Measurements from ENCODE around the gene JAM2.
"Not testable (repeated sequence)": the region's sequence is repeated elsewhere in the genome, so short reads cannot be mapped to it uniquely, and the experiment has no call there.

JAM2 gene

DNA sequence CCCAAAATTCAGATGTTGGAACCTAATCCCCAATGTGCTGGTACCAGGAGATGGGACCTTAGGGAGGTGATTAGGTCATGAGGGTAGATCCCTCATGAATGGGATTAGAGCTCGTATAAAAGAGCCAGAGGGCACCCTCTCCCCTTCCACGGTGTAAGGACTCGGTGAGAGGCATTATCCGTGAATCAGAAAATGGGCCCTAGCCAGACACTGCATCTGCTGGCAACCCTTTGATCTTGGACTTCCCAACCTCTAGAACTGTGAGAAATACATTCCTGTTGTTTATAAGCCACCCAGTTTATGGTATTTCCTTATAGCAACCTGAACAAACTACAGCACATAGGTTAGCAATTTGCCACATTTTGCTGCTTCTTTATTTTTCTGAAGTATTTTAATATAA is 14.5 kb upstream of the JAM2 start:
- H3K79me2 ChIP-seq (ENCODE audit: insufficient read depth, low read depth): no peaks in the 10 kb centered on the region
- H3K36me3 ChIP-seq (ENCODE audit: insufficient read depth): no peaks in the 10 kb centered on the region
- TF ChIP-seq, protein P1, sequence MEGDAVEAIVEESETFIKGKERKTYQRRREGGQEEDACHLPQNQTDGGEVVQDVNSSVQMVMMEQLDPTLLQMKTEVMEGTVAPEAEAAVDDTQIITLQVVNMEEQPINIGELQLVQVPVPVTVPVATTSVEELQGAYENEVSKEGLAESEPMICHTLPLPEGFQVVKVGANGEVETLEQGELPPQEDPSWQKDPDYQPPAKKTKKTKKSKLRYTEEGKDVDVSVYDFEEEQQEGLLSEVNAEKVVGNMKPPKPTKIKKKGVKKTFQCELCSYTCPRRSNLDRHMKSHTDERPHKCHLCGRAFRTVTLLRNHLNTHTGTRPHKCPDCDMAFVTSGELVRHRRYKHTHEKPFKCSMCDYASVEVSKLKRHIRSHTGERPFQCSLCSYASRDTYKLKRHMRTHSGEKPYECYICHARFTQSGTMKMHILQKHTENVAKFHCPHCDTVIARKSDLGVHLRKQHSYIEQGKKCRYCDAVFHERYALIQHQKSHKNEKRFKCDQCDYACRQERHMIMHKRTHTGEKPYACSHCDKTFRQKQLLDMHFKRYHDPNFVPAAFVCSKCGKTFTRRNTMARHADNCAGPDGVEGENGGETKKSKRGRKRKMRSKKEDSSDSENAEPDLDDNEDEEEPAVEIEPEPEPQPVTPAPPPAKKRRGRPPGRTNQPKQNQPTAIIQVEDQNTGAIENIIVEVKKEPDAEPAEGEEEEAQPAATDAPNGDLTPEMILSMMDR (conservative IDR thresholded peaks at IDR 0.05; ENCODE audit: low read depth, low read length): no peak
- H3K27me3 ChIP-seq (ENCODE audit: insufficient read depth, low read depth): no peaks in the 10 kb centered on the region
- no peak overlapping the region for H3K9ac ChIP-seq
- H2AFZ ChIP-seq (ENCODE audit: low read depth): no peak overlapping the region
- no peaks in the 10 kb centered on the region for H3K4me1 ChIP-seq (ENCODE audit: low read depth, poor library complexity, severe bottlenecking)
- H4K20me1 ChIP-seq (ENCODE audit: insufficient read depth): no peaks in the 10 kb centered on the region
- no peak overlapping the region for H3K4me3 ChIP-seq (IDR thresholded peaks at IDR 0.05; ENCODE audit: insufficient read depth, low read depth, low read length)
- H3K27ac ChIP-seq: no peak overlapping the region
- no peak overlapping the region for H3K4me2 ChIP-seq

DNA sequence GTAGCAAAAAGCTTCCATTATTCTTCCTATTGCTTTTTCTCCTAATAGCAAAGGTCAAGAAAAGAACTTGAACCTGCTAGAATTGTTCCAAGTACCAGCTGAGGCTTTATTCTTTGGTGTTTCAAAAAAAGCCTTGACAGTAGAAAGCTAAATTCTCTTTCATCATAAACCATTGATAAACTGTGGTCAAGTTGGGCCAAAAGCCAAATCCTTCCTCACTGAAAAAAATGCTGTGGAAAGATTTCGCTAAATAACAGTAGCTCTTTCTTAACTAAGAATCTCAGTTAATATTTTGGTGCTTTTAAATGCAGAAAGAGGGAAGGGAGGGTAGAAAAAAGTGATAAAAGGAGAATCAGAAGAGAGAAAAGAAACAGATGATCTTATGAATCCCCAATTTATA is 14.0 kb upstream of the JAM2 start:
- no peaks in the 10 kb centered on the region for H4K20me1 ChIP-seq (ENCODE audit: insufficient read depth)
- no peak overlapping the region for H2AFZ ChIP-seq (ENCODE audit: low read depth)
- no peak overlapping the region for H3K4me2 ChIP-seq
- H3K9ac ChIP-seq: no peak overlapping the region
- no peaks in the 10 kb centered on the region for H3K27me3 ChIP-seq (ENCODE audit: insufficient read depth, low read depth)
- H3K4me1 ChIP-seq (ENCODE audit: low read depth, poor library complexity, severe bottlenecking): no peaks in the 10 kb centered on the region
- no peak overlapping the region for H3K4me3 ChIP-seq (IDR thresholded peaks at IDR 0.05; ENCODE audit: insufficient read depth, low read depth, low read length)
- no peaks in the 10 kb centered on the region for H3K79me2 ChIP-seq (ENCODE audit: insufficient read depth, low read depth)
- H3K36me3 ChIP-seq (ENCODE audit: insufficient read depth): no peaks in the 10 kb centered on the region
- H3K27ac ChIP-seq: no peak overlapping the region
- TF ChIP-seq, protein P1 (conservative IDR thresholded peaks at IDR 0.05; ENCODE audit: low read depth, low read length): no peak

DNA sequence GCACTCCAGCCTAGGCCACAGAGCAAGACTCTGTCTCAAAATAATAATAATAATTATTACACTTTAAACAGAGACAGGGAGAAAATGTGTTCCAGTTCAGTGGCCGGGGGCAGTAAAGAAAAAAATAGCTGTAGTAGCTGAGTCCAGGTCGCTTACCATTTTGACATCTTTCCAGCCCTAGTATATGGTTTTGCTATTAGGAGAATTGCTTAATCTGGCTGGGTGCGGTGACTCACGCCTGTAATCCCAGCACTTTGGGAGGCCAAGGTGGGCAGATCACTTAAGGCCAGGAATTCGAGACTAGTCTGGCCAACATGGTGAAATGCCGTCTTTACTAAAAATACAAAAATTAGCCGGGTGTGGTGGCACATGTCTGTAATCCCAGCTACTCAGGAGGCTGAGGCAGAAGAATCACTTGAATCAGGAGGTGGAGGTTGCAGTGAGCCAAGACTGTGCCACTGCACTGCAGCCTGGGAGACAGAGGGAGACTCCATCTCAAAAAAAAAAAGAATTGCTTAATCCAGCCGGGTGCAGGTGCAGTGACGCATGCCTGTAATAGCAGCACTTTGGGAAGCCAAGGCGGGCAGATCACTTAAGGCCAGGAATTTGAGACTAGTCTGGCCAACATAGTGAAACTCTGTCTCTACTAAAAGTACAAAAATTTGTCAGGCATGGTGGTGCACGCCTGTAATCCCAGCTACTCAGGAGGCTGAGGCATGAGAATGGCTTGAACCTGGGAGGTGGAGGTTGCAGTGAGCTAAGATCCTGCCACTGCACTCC is 13.1 kb upstream of the JAM2 start:
- H3K4me2 ChIP-seq; H3K4me3 ChIP-seq (IDR thresholded peaks at IDR 0.05; ENCODE audit: insufficient read depth, low read depth, low read length); H3K36me3 ChIP-seq (ENCODE audit: insufficient read depth); H3K9ac ChIP-seq; H3K27ac ChIP-seq; H4K20me1 ChIP-seq (ENCODE audit: insufficient read depth); H2AFZ ChIP-seq (ENCODE audit: low read depth); H3K4me1 ChIP-seq (ENCODE audit: low read depth, poor library complexity, severe bottlenecking); H3K79me2 ChIP-seq (ENCODE audit: insufficient read depth, low read depth); H3K27me3 ChIP-seq (ENCODE audit: insufficient read depth, low read depth): not testable (repeated sequence)

DNA sequence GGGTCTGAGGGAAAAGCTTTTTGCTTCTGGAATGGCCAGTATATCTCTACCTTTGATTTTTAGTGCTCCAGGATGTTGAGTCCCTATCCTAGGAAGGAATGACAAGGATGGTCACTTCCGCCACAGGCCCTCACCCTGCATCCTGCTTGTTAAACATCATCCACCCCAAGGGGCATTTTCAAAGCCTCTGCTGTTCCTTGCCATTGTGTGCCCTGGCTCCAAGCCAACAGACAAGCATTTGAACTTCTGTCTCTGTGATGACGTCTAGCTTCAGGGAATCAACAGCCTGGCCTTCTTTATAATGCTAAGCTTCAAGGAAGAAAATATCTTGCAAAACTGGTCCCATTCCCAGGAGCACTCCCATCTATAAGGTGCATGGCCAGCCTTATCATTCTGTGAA is 12.3 kb upstream of the JAM2 start:
- Histone ChIP-seq H3K4me2 (no peak overlapping the region), H3K79me2 (ENCODE audit: insufficient read depth, low read depth) (no peaks in the 10 kb centered on the region)
- TF ChIP-seq, protein P1 (conservative IDR thresholded peaks at IDR 0.05; ENCODE audit: low read depth, low read length): no peak

DNA sequence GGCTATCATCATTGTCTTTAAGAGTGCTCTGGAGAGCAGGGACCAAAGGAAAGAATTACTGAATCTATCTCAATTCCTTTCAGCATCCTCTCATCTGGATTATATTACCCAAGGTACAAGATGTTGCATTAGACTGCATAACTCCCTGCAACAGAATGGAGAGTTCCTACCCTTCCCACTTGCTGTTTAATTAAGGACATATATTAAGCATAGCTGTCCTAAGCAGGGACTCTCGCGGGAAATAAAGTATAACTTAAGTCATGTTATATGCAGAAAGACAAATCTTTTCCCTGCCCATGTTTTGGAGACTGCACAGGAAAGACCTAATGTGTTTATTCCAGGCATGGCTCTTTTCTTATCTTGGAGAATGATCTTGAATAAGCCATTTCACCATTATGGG is 6.8 kb upstream of the JAM2 start:
- TF ChIP-seq, protein P1 (conservative IDR thresholded peaks at IDR 0.05; ENCODE audit: low read depth, low read length): no peak

More for the DNA sequence above, 12.3 kb upstream of the JAM2 start:
- H2AFZ ChIP-seq (ENCODE audit: low read depth): no peak overlapping the region
- no peaks in the 10 kb centered on the region for H4K20me1 ChIP-seq (ENCODE audit: insufficient read depth)
- no peaks in the 10 kb centered on the region for H3K4me1 ChIP-seq (ENCODE audit: low read depth, poor library complexity, severe bottlenecking)
- no peak overlapping the region for H3K4me3 ChIP-seq (IDR thresholded peaks at IDR 0.05; ENCODE audit: insufficient read depth, low read depth, low read length)
- H3K27ac ChIP-seq: no peak overlapping the region
- no peaks in the 10 kb centered on the region for H3K36me3 ChIP-seq (ENCODE audit: insufficient read depth)
- H3K9ac ChIP-seq: no peak overlapping the region
- no peaks in the 10 kb centered on the region for H3K27me3 ChIP-seq (ENCODE audit: insufficient read depth, low read depth)

More for the DNA sequence above, 6.8 kb upstream of the JAM2 start:
- no peak overlapping the region for H3K4me3 ChIP-seq (IDR thresholded peaks at IDR 0.05; ENCODE audit: insufficient read depth, low read depth, low read length)
- no peaks in the 10 kb centered on the region for H3K36me3 ChIP-seq (ENCODE audit: insufficient read depth)
- no peaks in the 10 kb centered on the region for H3K79me2 ChIP-seq (ENCODE audit: insufficient read depth, low read depth)
- H3K4me2 ChIP-seq: no peak overlapping the region
- no peak overlapping the region for H3K27ac ChIP-seq
- no peak overlapping the region for H3K9ac ChIP-seq
- no peaks in the 10 kb centered on the region for H4K20me1 ChIP-seq (ENCODE audit: insufficient read depth)
- no peaks in the 10 kb centered on the region for H3K27me3 ChIP-seq (ENCODE audit: insufficient read depth, low read depth)
- H3K4me1 ChIP-seq (ENCODE audit: low read depth, poor library complexity, severe bottlenecking): no peaks in the 10 kb centered on the region
- no peak overlapping the region for H2AFZ ChIP-seq (ENCODE audit: low read depth)
